BJ (cell line): ENCODE measurements around the gene C2CD2. TPM values are rescaled to one million over a fixed set of nuclear protein-coding genes. Genes with fewer than 3 reads are reported as not detected.

Source experiments
- CTCF ChIA-PET: fragments of 350-600 bp; formaldehyde crosslinking; extraction: SDS; loops from one replicate; lab custom pipeline; 2021; ENCODE audit warnings: antibody characterized with exemption, inconsistent platforms; lab: Yijun Ruan, JAX
- POLR2A ChIA-PET: fragments of 300-600 bp; sonication (Branson Sonifier 250); formaldehyde crosslinking; extraction: SDS; loops from one replicate; lab custom pipeline; 2021; ENCODE audit warnings: antibody characterized with exemption; lab: Charles Lee
- DNase-seq: peaks from one replicate; pipeline ENCODE4 v3.0.0-alpha.2; 2011; ENCODE audit warnings: low read depth
- H3K27me3 ChIP-seq: 2 replicates; pipeline ENCODE4 v1.6.0; 2011; ENCODE audit warnings: low read length; ENCODE audit not compliant: control insufficient read depth, insufficient read depth
- H3K36me3 ChIP-seq: 2 replicates; pipeline ENCODE4 v1.5.1; 2011; ENCODE audit warnings: low read length; ENCODE audit not compliant: control insufficient read depth, insufficient read depth
- H3K4me3 ChIP-seq: 2 replicates; pipeline ENCODE4 v1.5.1; 2011; ENCODE audit warnings: low read depth, mild to moderate bottlenecking, control low read depth, low read length
- CTCF ChIP-seq: IDR thresholded peaks from 2 replicates; pipeline ENCODE4 v1.5.1; 2011; ENCODE audit warnings: low read depth, mild to moderate bottlenecking, control low read depth, inconsistent platforms, low read length, moderate library complexity; ENCODE audit not compliant: insufficient read depth
- polyA plus RNA-seq: library from polyadenylated mRNA; depleted of rRNA; stranded (reverse); fragments of >200 nt; gene quantifications from 2 replicates; pipeline ENCODE4 v1.2.3, GENCODE V29; 2011

C2CD2 gene
- polyA plus RNA-seq, 1 experiment, result 21.9 TPM

DNA sequence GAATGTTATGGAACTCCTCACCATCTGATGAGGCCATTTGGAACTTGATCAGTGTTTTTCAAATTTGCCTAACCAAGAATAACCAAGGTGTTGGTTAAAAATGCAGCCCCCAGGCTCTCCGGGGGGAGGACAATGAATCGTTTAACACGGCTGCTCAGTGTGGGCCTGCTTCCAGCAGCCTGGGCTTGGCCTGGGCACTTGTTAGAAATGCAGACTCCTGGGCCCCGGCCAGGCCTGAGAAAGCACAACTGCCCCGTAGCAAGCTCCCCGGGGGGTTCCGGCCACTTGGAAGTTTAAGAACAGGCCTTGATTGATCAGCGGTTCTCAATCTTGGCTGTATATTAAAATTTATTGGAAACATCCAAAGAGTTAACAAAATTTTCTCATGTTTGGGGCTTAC is 22.8 kb upstream of the C2CD2 start:
- ChIA-PET POLR2A (no interaction called here), CTCF (no interaction called here)
- H3K4me3 ChIP-seq, result no peak overlapping the region
- H3K36me3 ChIP-seq, result no peaks in the 10 kb centered on the region
- no peak for DNase-seq
- TF ChIP-seq CTCF, result no peak
- H3K27me3 ChIP-seq, result no peaks in the 10 kb centered on the region

GRCh38 chr21:41975391-41976272 is 21.8 kb upstream of the C2CD2 start:
- ChIA-PET POLR2A (no interaction called here), CTCF (no interaction called here)
- no peaks in the 10 kb centered on the region for H3K36me3 ChIP-seq
- no peak for TF ChIP-seq CTCF
- H3K27me3 ChIP-seq, result no peaks in the 10 kb centered on the region
- H3K4me3 ChIP-seq, result no peak overlapping the region
- no peak for DNase-seq

DNA sequence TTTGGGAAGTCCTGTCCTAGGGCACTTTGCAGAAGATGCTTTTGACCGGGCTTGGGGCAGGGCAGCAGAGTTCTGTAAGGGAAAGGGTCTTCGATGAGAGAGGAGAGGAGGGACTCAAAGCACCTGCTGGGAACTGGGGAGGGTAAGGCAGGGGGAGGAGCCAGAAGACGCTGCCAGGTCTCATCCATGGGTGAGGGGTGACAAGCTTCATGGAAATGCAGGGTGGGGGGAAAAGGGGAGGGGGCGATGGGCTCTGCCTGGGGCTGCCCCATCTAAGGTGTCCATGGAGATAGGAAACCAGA is 20.9 kb upstream of the C2CD2 start:
- ChIA-PET POLR2A (no interaction called here), CTCF (no interaction called here)
- no peaks in the 10 kb centered on the region for H3K27me3 ChIP-seq
- TF ChIP-seq CTCF, result no peak
- no peak overlapping the region for H3K4me3 ChIP-seq
- no peak for DNase-seq
- H3K36me3 ChIP-seq, result no peaks in the 10 kb centered on the region

- no peak overlapping the region for H3K4me3 ChIP-seq
- ChIA-PET CTCF (interaction anchor here (1.2 kb wide), 2 partner anchors 133 to 143 kb away, joined by 4 to 5 read pairs; no protein-coding TSS in a partner anchor), POLR2A (no interaction called here)
- no peaks in the 10 kb centered on the region for H3K36me3 ChIP-seq
- no peaks in the 10 kb centered on the region for H3K27me3 ChIP-seq
- TF ChIP-seq CTCF, result no peak
- DNase-seq, result no peak
These were observed 20.3 kb upstream of the C2CD2 start for GRCh38 chr21:41973861-41974751.

DNA sequence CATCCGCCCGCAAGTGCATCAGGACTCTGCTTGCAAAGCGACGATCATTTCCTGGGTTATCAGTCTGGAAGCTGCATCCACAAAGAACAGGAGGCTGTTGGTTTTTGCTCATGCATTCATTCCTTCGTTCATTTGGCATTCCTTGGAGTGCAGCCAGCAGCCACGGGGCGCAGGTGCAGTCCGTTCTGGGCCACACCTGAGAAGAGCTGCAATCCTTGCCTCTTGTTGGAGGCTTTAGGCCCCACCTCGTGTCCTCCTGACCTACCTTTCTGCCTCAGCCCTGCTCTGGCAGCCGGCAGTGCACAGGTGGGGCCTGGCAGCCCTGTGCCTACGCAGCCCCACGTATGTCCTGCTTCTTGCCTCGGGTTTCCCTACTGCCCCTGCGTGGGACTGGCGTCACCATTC is 19.6 kb upstream of the C2CD2 start:
- H3K4me3 ChIP-seq, result no peak overlapping the region
- H3K27me3 ChIP-seq, result no peaks in the 10 kb centered on the region
- TF ChIP-seq CTCF, result no peak
- DNase-seq, result no peak
- ChIA-PET POLR2A (no interaction called here), CTCF (interaction anchor here (1.2 kb wide), 2 partner anchors 134 to 143 kb away, joined by 4 to 5 read pairs; no protein-coding TSS in a partner anchor)
- H3K36me3 ChIP-seq, result no peaks in the 10 kb centered on the region
